PC-9 (cell line): Measurements from ENCODE around the gene DRICH1. TPM values are rescaled to one million over a fixed set of nuclear protein-coding genes. Genes with fewer than 3 reads are reported as not detected.

Source experiments
- BruUV-seq: library from RNA; stranded (reverse); fragments of 400-500 nt; replicated peaks from 2 replicates; lab custom pipeline; 2021; lab: Mats Ljungman, UMichigan
- CTCF ChIA-PET: fragments of 300-600 bp; sonication (Branson Sonifier 250); formaldehyde crosslinking; loops from one replicate; lab custom pipeline; 2022; ENCODE audit warnings: antibody characterized with exemption; lab: Charles Lee
- POLR2A ChIA-PET: fragments of 300-600 bp; sonication (Branson Sonifier 250); formaldehyde crosslinking; loops from one replicate; lab custom pipeline; 2022; ENCODE audit warnings: antibody characterized with exemption; ENCODE audit not compliant: unreplicated experiment; lab: Charles Lee
- DNase-seq, 2 experiments: peaks; one replicate each; pipeline versions ENCODE4 v3.0.0 to v3.0.0-alpha.2; 2015 to 2022; ENCODE audit warnings: mixed read lengths in 1 of 2
- H2AFZ ChIP-seq: fragments of 200-600 bp; sonication (generic); 2 replicates; pipeline ENCODE4 v1.8.1; 2017; ENCODE audit warnings: antibody characterized with exemption
- H3F3A ChIP-seq: fragments of 200-600 bp; sonication (generic); 2 replicates; pipeline ENCODE4 v1.8.1; 2017; ENCODE audit warnings: antibody characterized with exemption, mild to moderate bottlenecking, low read depth; ENCODE audit not compliant: insufficient read depth
- H3K27ac ChIP-seq: fragments of 200-600 bp; sonication (generic); 2 replicates; pipeline ENCODE4 v1.6.1; 2016; ENCODE audit warnings: mixed run types
- H3K27me3 ChIP-seq: fragments of 200-600 bp; sonication (generic); 2 replicates; pipeline ENCODE4 v1.6.1; 2016; ENCODE audit warnings: low read depth, mixed run types; ENCODE audit not compliant: insufficient read depth
- H3K36me3 ChIP-seq: fragments of 200-600 bp; sonication (generic); 2 replicates; pipeline ENCODE4 v1.6.1; 2016; ENCODE audit warnings: low read depth, mixed run types
- H3K4me1 ChIP-seq: fragments of 200-600 bp; sonication (generic); replicated peaks from 2 replicates; pipeline ENCODE4 v1.6.1; 2016; ENCODE audit warnings: mixed run types; ENCODE audit not compliant: insufficient read depth
- H3K4me2 ChIP-seq: fragments of 200-600 bp; sonication (generic); 2 replicates; pipeline ENCODE4 v1.6.1; 2017; ENCODE audit warnings: mixed run types
- H3K4me3 ChIP-seq: fragments of 200-600 bp; sonication (generic); 2 replicates; pipeline ENCODE4 v1.6.1; 2016; ENCODE audit warnings: mixed run types
- H3K79me2 ChIP-seq: fragments of 200-600 bp; sonication (generic); 2 replicates; pipeline ENCODE4 v1.6.1; 2017; ENCODE audit warnings: low read depth, mixed run types
- H3K9me2 ChIP-seq: fragments of 200-600 bp; sonication (generic); 2 replicates; pipeline ENCODE4 v1.8.1; 2017; ENCODE audit warnings: mild to moderate bottlenecking; ENCODE audit not compliant: insufficient read depth
- H3K9me3 ChIP-seq: fragments of 200-600 bp; sonication (generic); 2 replicates; pipeline ENCODE4 v1.8.1; 2016; ENCODE audit warnings: low read depth; ENCODE audit not compliant: insufficient read depth
- H4K20me1 ChIP-seq: fragments of 200-600 bp; sonication (generic); 2 replicates; pipeline ENCODE4 v1.8.1; 2017; ENCODE audit not compliant: insufficient read depth
- EZH2 ChIP-seq: fragments of 200-600 bp; sonication (generic); IDR thresholded peaks from 2 replicates; pipeline ENCODE4 v1.8.0; 2017; ENCODE audit warnings: antibody characterized with exemption, low read depth
- intact Hi-C: fragments of 100-400 bp; cut with micrococcal nuclease; formaldehyde crosslinking; loops from one replicate; pipeline ENCODE4 v1.10.0; 2022; ENCODE audit not compliant: unreplicated experiment
- total RNA-seq: library from RNA; stranded (reverse); gene quantifications from 2 replicates; pipeline ENCODE4 v1.2.3, GENCODE V29; 2021
- TF ChIP-seq, protein P1 (sequence below): fragments of 200-600 bp; sonication (generic); conservative IDR thresholded peaks from 2 replicates; pipeline ENCODE4 v1.6.1; 2017; ENCODE audit warnings: mixed run types, antibody characterized with exemption, mild to moderate bottlenecking, moderate library complexity

Gene DRICH1
- total RNA-seq, 1 experiment from 2014 or later: 0.57 TPM

DNA sequence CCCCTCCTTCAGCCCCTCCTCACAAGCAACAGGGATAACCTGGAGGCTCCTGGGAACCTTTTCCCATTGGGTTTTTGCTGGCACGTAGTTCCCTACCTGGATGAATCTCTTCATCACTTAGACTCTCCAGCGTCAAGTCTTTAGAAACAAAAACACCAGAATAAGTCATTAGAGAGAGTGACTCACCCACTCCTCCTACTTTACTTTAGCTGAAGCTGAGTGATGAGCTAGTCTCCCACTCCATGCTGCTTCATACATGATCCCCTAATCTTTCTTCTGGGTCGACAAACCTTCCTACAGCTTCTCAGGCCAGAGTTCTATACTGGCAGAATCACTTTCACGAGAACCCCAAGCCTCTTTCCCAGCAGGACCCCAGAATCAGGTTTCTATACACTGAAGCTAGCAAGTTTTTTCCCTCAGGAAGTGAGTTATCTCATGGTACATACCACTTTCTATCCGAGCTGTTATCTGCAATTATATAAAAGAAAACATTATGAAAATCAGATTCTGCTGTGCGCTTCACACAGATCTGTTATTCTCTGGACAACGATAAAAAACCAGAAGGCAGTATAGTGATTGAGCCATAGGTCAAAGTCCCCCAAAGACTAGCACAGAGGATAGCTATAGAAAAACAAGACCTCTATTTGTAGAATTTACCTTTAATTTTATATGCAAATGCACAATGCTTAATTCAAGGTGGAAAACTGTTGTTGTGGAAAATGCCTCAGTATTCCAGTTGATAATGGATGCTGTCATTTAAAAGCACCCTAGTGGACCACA, 18.7 kb downstream of the DRICH1 start:
- Histone ChIP-seq H3K9me2 (no peaks in the 10 kb centered on the region), H3F3A (no peaks in the 10 kb centered on the region), H3K27me3 (0 out of 2 replicates have a peak, but pooled peaks cover 3% of the 10 kb centered on the region), H3K4me1 (no peaks in the 10 kb centered on the region), H3K36me3 (no peaks in the 10 kb centered on the region), H3K4me3 (no peak overlapping the region), H3K9me3 (no peaks in the 10 kb centered on the region), H2AFZ (no peak overlapping the region), H3K27ac (no peak overlapping the region), H4K20me1 (no peaks in the 10 kb centered on the region), H3K79me2 (no peaks in the 10 kb centered on the region), H3K4me2 (no peak overlapping the region)
- TF ChIP-seq, protein P1, sequence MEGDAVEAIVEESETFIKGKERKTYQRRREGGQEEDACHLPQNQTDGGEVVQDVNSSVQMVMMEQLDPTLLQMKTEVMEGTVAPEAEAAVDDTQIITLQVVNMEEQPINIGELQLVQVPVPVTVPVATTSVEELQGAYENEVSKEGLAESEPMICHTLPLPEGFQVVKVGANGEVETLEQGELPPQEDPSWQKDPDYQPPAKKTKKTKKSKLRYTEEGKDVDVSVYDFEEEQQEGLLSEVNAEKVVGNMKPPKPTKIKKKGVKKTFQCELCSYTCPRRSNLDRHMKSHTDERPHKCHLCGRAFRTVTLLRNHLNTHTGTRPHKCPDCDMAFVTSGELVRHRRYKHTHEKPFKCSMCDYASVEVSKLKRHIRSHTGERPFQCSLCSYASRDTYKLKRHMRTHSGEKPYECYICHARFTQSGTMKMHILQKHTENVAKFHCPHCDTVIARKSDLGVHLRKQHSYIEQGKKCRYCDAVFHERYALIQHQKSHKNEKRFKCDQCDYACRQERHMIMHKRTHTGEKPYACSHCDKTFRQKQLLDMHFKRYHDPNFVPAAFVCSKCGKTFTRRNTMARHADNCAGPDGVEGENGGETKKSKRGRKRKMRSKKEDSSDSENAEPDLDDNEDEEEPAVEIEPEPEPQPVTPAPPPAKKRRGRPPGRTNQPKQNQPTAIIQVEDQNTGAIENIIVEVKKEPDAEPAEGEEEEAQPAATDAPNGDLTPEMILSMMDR: no peak
- no peak for TF ChIP-seq EZH2
- BruUV-seq: no TSS peak
- ChIA-PET POLR2A (no interaction called here), CTCF (no interaction called here)
- intact Hi-C loops: no loop called here
- DNase-seq: no peak

DNA sequence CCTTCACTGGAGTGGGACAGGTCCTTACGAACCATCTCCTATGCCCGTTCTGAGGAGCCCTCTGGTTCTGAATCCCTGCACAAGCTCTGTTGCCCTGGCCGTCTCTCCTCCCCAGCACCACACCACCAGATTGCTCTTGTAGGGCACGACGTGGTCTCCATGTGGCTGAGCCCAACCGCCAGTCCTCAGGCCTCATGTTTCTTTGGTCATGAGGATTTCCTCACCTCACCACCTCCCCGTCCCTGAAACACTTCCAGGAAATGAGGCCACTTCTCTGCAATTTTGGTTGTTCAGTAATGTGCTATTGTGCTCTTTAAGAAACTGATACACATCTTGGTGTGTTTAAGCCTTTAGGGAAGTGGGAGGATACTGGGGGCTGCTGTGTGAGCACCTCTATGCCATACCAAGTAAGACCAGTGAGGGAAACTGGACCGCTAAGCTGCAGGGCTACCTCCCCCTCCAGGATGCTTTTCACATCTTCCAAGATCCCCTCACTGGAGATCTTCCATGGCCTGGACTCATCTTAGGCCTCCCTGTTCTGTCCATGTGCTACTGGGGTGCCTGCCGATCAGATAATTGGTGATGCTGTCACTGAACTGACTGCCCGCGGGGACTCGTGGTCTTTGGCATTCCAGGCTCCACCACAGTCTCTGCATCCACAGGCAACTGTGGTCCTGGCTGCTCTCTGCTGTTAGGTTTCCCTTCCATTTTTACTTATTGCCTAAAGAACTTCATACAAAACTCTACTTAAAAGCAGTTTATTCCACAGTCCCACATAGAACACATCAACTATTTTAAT, 21.9 kb downstream of the DRICH1 start:
- H3K4me3 ChIP-seq: no peak overlapping the region
- no peak overlapping the region for H2AFZ ChIP-seq
- no peak for DNase-seq
- BruUV-seq: no TSS peak
- ChIA-PET POLR2A (no interaction called here), CTCF (no interaction called here)
- no peaks in the 10 kb centered on the region for H3K9me2 ChIP-seq
- H3K4me2 ChIP-seq: no peak overlapping the region
- H3K27me3 ChIP-seq: peaks cover 15% of the 10 kb centered on the region; the same call in 1 of the 2 replicates
- no peaks in the 10 kb centered on the region for H4K20me1 ChIP-seq
- intact Hi-C loops: no loop called here
- H3K79me2 ChIP-seq: no peaks in the 10 kb centered on the region
- H3K9me3 ChIP-seq: no peaks in the 10 kb centered on the region
- H3K36me3 ChIP-seq: no peaks in the 10 kb centered on the region
- H3K27ac ChIP-seq: no peak overlapping the region
- H3F3A ChIP-seq: no peaks in the 10 kb centered on the region
- H3K4me1 ChIP-seq: no peaks in the 10 kb centered on the region
- no peak for TF ChIP-seq EZH2
- TF ChIP-seq, protein P1: no peak

DNA sequence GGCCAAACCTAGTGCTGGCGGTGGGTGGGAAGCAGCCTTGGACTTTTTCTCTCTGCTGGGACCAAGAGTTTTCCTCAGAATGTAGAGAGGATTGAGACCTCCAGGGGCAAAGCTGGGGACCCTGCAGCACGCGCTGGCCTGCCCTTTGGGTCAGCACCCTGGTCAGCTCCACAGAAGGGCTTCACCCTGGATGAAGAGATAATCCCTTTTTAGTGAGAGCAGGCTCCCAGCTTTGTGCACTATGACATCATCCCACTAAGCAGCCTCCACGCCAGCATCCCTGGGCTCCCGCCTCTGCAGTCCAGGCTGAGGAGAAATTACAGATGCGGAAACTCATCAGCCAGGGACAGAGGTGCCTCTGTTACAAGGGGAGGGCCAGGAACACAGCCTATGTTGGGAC, 23.5 kb downstream of the DRICH1 start:
- no TSS peak for BruUV-seq
- Histone ChIP-seq H2AFZ (no peak overlapping the region), H3K9me3 (no peaks in the 10 kb centered on the region), H3K4me1 (no peaks in the 10 kb centered on the region), H3K27me3 (peaks cover 31% of the 10 kb centered on the region), H3K4me3 (no peak overlapping the region), H3K27ac (no peak overlapping the region), H3K4me2 (no peak overlapping the region), H3K36me3 (no peaks in the 10 kb centered on the region), H4K20me1 (no peaks in the 10 kb centered on the region), H3K9me2 (no peaks in the 10 kb centered on the region), H3K79me2 (no peaks in the 10 kb centered on the region), H3F3A (no peaks in the 10 kb centered on the region)
- TF ChIP-seq EZH2: no peak
- TF ChIP-seq, protein P1: no peak
- no peak for DNase-seq
- ChIA-PET CTCF (no interaction called here), POLR2A (no interaction called here)
- intact Hi-C loops: no loop called here
